GM19043 (cell line): ENCODE results near the gene SMC3.

Experiments used
- ATAC-seq: cut with Tn5 transposase; IDR thresholded peaks from one replicate; pipeline ENCODE4 v1.9.1; 2021; ENCODE audit warnings: low read depth; ENCODE audit not compliant: unreplicated experiment

The SMC3 gene

GRCh38 chr10:110544958-110545537 lies 22.4 kb upstream of the SMC3 start:
- ATAC-seq: no peak

GRCh38 chr10:110546077-110546476 lies 21.4 kb upstream of the SMC3 start:
- no peak for ATAC-seq

GRCh38 chr10:110546499-110547110 lies 20.9 kb upstream of the SMC3 start:
- ATAC-seq: no peak

GRCh38 chr10:110547139-110547761 lies 20.2 kb upstream of the SMC3 start:
- ATAC-seq: no peak

GRCh38 chr10:110548002-110548401 lies 19.5 kb upstream of the SMC3 start:
- no peak for ATAC-seq

GRCh38 chr10:110549211-110549610 lies 18.3 kb upstream of the SMC3 start:
- ATAC-seq: no peak

- ATAC-seq: no peak
Measured at GRCh38 chr10:110553905-110554304, 13.6 kb upstream of the SMC3 start.

GRCh38 chr10:110556296-110556695 lies 11.2 kb upstream of the SMC3 start:
- no peak for ATAC-seq

GRCh38 chr10:110556969-110557601 lies 10.4 kb upstream of the SMC3 start:
- peak; percentile 82 for ATAC-seq

GRCh38 chr10:110558041-110558440 lies 9.5 kb upstream of the SMC3 start:
- ATAC-seq: no peak

- no peak for ATAC-seq
Measured at GRCh38 chr10:110560012-110560411, 7.5 kb upstream of the SMC3 start.

- ATAC-seq: no peak
Measured at GRCh38 chr10:110561292-110561691, 6.2 kb upstream of the SMC3 start.

GRCh38 chr10:110562348-110562747 lies 5.1 kb upstream of the SMC3 start:
- no peak for ATAC-seq

- no peak for ATAC-seq
Measured at GRCh38 chr10:110563132-110563531, 4.4 kb upstream of the SMC3 start.

- no peak for ATAC-seq
Measured at GRCh38 chr10:110566472-110567200, 859 bp upstream of the SMC3 start.

- ATAC-seq: peak; percentile 26
Measured at GRCh38 chr10:110568055-110568735, 700 bp downstream of the SMC3 start.

GRCh38 chr10:110569122-110569521 lies 1.6 kb downstream of the SMC3 start:
- no peak for ATAC-seq

- ATAC-seq: no peak
Measured at GRCh38 chr10:110569736-110570135, 2.2 kb downstream of the SMC3 start.

- ATAC-seq: no peak
Measured at GRCh38 chr10:110571093-110571743, 3.7 kb downstream of the SMC3 start.

GRCh38 chr10:110572862-110573261 lies 5.4 kb downstream of the SMC3 start:
- ATAC-seq: no peak
